Gastroesophageal sphincter (tissue), 4 donors: Measurements from ENCODE around the gene GH2. TPM values are rescaled to one million over a fixed set of nuclear protein-coding genes. Genes with fewer than 3 reads are reported as not detected.

Source experiments
- ATAC-seq: fragments of 150-250 bp; one replicate; pipeline ENCODE4 v1.9.1; 2016; ENCODE audit warnings: mild to moderate bottlenecking, moderate library complexity
- H3K27ac ChIP-seq, 4 donors: fragments of 200-600 bp; sonication (generic) in 3 of 4; 1 replicate in 3 of 4; 2 replicates in 1 of 4; pipeline ENCODE4 v1.5.1; 2016 to 2019
- H3K27me3 ChIP-seq: fragments of 200-600 bp; sonication (generic); one replicate; pipeline ENCODE4 v1.5.1; 2019
- H3K36me3 ChIP-seq, 2 donors: fragments of 200-600 bp; sonication (generic); one replicate each; pipeline ENCODE4 v1.5.1; 2019; ENCODE audit warnings: control low read depth in 1 of 2
- H3K4me1 ChIP-seq, 3 donors: fragments of 200-600 bp; sonication (generic); 1 replicate in 2 of 3; 2 replicates in 1 of 3; pipeline ENCODE4 v1.5.1; 2016 to 2019; ENCODE audit warnings: control low read depth in 2 of 3
- H3K4me3 ChIP-seq, 2 donors: fragments of 200-600 bp; sonication (generic); one replicate each; pipeline ENCODE4 v1.5.1; 2019; ENCODE audit warnings: mild to moderate bottlenecking in 1 of 2, moderate library complexity in 1 of 2
- H3K9me3 ChIP-seq, 3 donors: fragments of 200-600 bp; sonication (generic); one replicate each; pipeline ENCODE4 v1.5.1; 2017 to 2019; ENCODE audit warnings: control low read depth in 2 of 3
- CTCF ChIP-seq, 4 experiments: fragments of 200-600 bp in 2 of 4; fragments of 450-650 bp in 2 of 4; sonication (generic) in 1 of 4; IDR thresholded peaks; one replicate each; pipeline ENCODE4 v1.5.1; 2017 to 2019; ENCODE audit warnings: antibody characterized with exemption in 4 of 4, mild to moderate bottlenecking in 2 of 4, moderate library complexity in 2 of 4
- EP300 ChIP-seq: sonication (generic); formaldehyde crosslinking; IDR thresholded peaks from one replicate; pipeline ENCODE4 v1.6.1; 2017; ENCODE audit warnings: antibody characterized with exemption, mild to moderate bottlenecking
- POLR2A ChIP-seq, 2 donors: fragments of 450-650 bp; IDR thresholded peaks; one replicate each; pipeline ENCODE4 v1.6.1; 2017; ENCODE audit warnings: antibody characterized with exemption in 2 of 2, mild to moderate bottlenecking in 2 of 2, moderate library complexity in 1 of 2
- POLR2AphosphoS5 ChIP-seq: sonication (generic); formaldehyde crosslinking; IDR thresholded peaks from one replicate; pipeline ENCODE4 v1.6.1; 2017; ENCODE audit warnings: antibody characterized with exemption
- WGBS, 2 donors: methylation state at CpG; one replicate each; pipeline ENCODE4 v1.1.5; 2018; ENCODE audit warnings: low coverage in 1 of 2; 5-methylcytosine and 5-hydroxymethylcytosine counted together
- small RNA-seq, 4 donors: library from RNA; depleted of rRNA; stranded (forward); fragments of <200 nt; gene quantifications; one replicate each; pipeline ENCODE3, GENCODE V24; 2016
- total RNA-seq, 4 donors: library from RNA; depleted of rRNA; stranded (reverse); fragments of >200 nt; gene quantifications; one replicate each; pipeline ENCODE4 v1.1.0, GENCODE V29; 2016

GH2 gene
- total RNA-seq, 4 donors from 2014 or later, result not detected

- Histone ChIP-seq H3K4me1 (peaks cover 0 to 65% (median 19%) of the 10 kb centered on the region in 3 donors), H3K36me3 (peaks cover 0 to 71% of the 10 kb centered on the region in 2 donors), H3K27me3 (no peaks in the 10 kb centered on the region), H3K9me3 (no peaks in the 10 kb centered on the region), H3K4me3 (no peak overlapping the region), H3K27ac (peak overlapping the region in 2 of 4 donors; percentile 12 to 89)
- TF ChIP-seq POLR2AphosphoS5, result no peak
- no peak for TF ChIP-seq POLR2A (IDR thresholded peaks at IDR 0.05)
- TF ChIP-seq EP300, result no peak
- TF ChIP-seq CTCF (IDR thresholded peaks at IDR 0.05), result no peak
- ATAC-seq, result no peak
- 69 to 70% methylated on average over 6 to 11 of the region's 15 CpGs for WGBS, 2 donors
Observed at GRCh38 chr17:63830904-63831491, 50.7 kb downstream of the GH2 start.

GRCh38 chr17:63830278-63830677, 51.5 kb downstream of the GH2 start:
- H3K36me3 ChIP-seq, result peaks cover 0 to 69% of the 10 kb centered on the region in 2 donors
- peaks cover 0 to 65% (median 24%) of the 10 kb centered on the region in 3 donors for H3K4me1 ChIP-seq

More at GRCh38 chr17:63830278-63830677, 51.5 kb downstream of the GH2 start:
- peak overlapping the region in 3 of 4 donors; percentile 30 to 89 (median 85) for H3K27ac ChIP-seq
- H3K9me3 ChIP-seq, result no peaks in the 10 kb centered on the region
- TF ChIP-seq CTCF (IDR thresholded peaks at IDR 0.05) (no peak), POLR2AphosphoS5 (no peak), EP300 (no peak), POLR2A (IDR thresholded peaks at IDR 0.05) (no peak)
- WGBS, 2 donors, result 80 to 83% methylated on average over 1 to 3 of the region's 5 CpGs
- H3K4me3 ChIP-seq, result no peak overlapping the region
- ATAC-seq, result no peak
- no peaks in the 10 kb centered on the region for H3K27me3 ChIP-seq

Small RNA genes within 50 kb of the gene (small RNA-seq; reads per million reads assigned to genes)
- gene AC040958.1, result 0 reads per million in 4 donors
- gene AC127029.1, result 0 reads per million in 4 donors
- 0 reads per million in 4 donors for gene GH1

Other genes starting within 250 kb of the GH2 start
- 10 to 100 TPM in 1 of 4 donors, 1 to 10 TPM in 3; 2.3 to 11.0 (median 6.7) TPM for gene LIMD2, start 181.8 kb downstream of the GH2 start, total RNA-seq
- gene STRADA, start 140.1 kb downstream of the GH2 start, total RNA-seq, result 10 to 100 TPM; 14.4 to 39.1 (median 23.3) TPM
- gene CCDC47, start 108.3 kb downstream of the GH2 start, total RNA-seq, result 10 to 100 TPM; 53.1 to 62.0 (median 58.9) TPM
- 100 to 1,000 TPM in 2 of 4 donors, 10 to 100 TPM in 2; 66.6 to 126 (median 98.8) TPM for gene DDX42, start 107.8 kb downstream of the GH2 start, total RNA-seq
- gene PSMC5, start 54.5 kb downstream of the GH2 start, total RNA-seq, result 100 to 1,000 TPM in 2 of 4 donors, 10 to 100 TPM in 2; 79.5 to 110 (median 95.7) TPM
- 10 to 100 TPM; 36.3 to 53.2 (median 51.7) TPM for gene FTSJ3, start 54.3 kb downstream of the GH2 start, total RNA-seq
- gene SMARCD2, start 39.3 kb downstream of the GH2 start, total RNA-seq, result 100 to 1,000 TPM; 103 to 160 (median 141) TPM
- gene CSH2, start 8.3 kb downstream of the GH2 start, total RNA-seq, result under 1 TPM in 1 of 4 donors, not detected in 3; 0.23 TPM
- not detected for gene CSH1, start 14.6 kb upstream of the GH2 start, total RNA-seq
- gene CSHL1, start 29.3 kb upstream of the GH2 start, total RNA-seq, result not detected
- gene GH1, start 36.9 kb upstream of the GH2 start, total RNA-seq, result not detected
- 1 to 10 TPM in 3 of 4 donors, not detected in 1; 2.0 to 5.9 (median 3.3) TPM for gene CD79B, start 50.4 kb upstream of the GH2 start, total RNA-seq
- gene SCN4A, start 91.0 kb upstream of the GH2 start, total RNA-seq, result under 1 TPM; 0.15 to 0.47 (median 0.35) TPM
- gene PRR29, start 116.4 kb upstream of the GH2 start, total RNA-seq, result 1 to 10 TPM in 1 of 4 donors, under 1 TPM in 2, not detected in 1; 0.23 to 1.1 (median 0.57) TPM
- gene ICAM2, start 138.7 kb upstream of the GH2 start, total RNA-seq, result 10 to 100 TPM in 3 of 4 donors, 1 to 10 TPM in 1; 7.2 to 71.1 (median 36.7) TPM
- 10 to 100 TPM in 3 of 4 donors, 1 to 10 TPM in 1; 8.4 to 12.8 (median 12.1) TPM for gene ERN1, start 248.2 kb upstream of the GH2 start, total RNA-seq